Measurements from ENCODE around the gene SFXN4. TPM values are rescaled to one million over a fixed set of nuclear protein-coding genes. Genes with fewer than 3 reads are reported as not detected.
"Not testable (repeated sequence)": the region's sequence is repeated elsewhere in the genome, so short reads cannot be mapped to it uniquely, and the experiment has no call there.

SFXN4 gene
- total RNA-seq, 1 experiment from 2014 or later: 15.4 TPM

- H3K9me2 ChIP-seq (ENCODE audit: insufficient read depth): not testable (repeated sequence)
Observed at GRCh38 chr10:119105899-119106298, 59.6 kb downstream of the SFXN4 start.

GRCh38 chr10:119105155-119105554 lies 60.4 kb downstream of the SFXN4 start:
- ChIA-PET POLR2A (ENCODE audit: unreplicated experiment) (interaction anchor here (1.0 kb wide), 1 partner anchor 15 kb away, joined by 3 read pairs; no protein-coding TSS in a partner anchor), CTCF (no interaction called here)
- Histone ChIP-seq H3K9me3 (ENCODE audit: insufficient read depth, low read depth) (no peaks in the 10 kb centered on the region), H2AFZ (no peak overlapping the region; the same call in 1 of the 2 replicates), H3K36me3 (ENCODE audit: low read depth) (no peaks in the 10 kb centered on the region), H3K4me3 (peak overlapping the region; percentile 74), H3F3A (ENCODE audit: insufficient read depth, low read depth) (peaks cover 14% of the 10 kb centered on the region; the same call in 1 of the 2 replicates), H3K27me3 (ENCODE audit: insufficient read depth, low read depth) (no peaks in the 10 kb centered on the region), H3K9me2 (ENCODE audit: insufficient read depth) (no peaks in the 10 kb centered on the region), H3K27ac (no peak overlapping the region), H4K20me1 (ENCODE audit: insufficient read depth) (no peaks in the 10 kb centered on the region), H3K4me2 (peak overlapping the region; percentile 88), H3K4me1 (replicated peaks; ENCODE audit: insufficient read depth) (peaks cover 23% of the 10 kb centered on the region), H3K79me2 (ENCODE audit: low read depth) (peaks cover 18% of the 10 kb centered on the region)
- intact Hi-C loops (cut with micrococcal nuclease; ENCODE audit: unreplicated experiment): no loop called here
- BruUV-seq (replicated peaks): no TSS peak
- TF ChIP-seq CTCF (conservative IDR thresholded peaks at IDR 0.05) (no peak), EZH2 (IDR thresholded peaks at IDR 0.05; ENCODE audit: low read depth) (no peak)
- no peak for DNase-seq

More at GRCh38 chr10:119105899-119106298, 59.6 kb downstream of the SFXN4 start:
- H2AFZ ChIP-seq; DNase-seq; H4K20me1 ChIP-seq (ENCODE audit: insufficient read depth); intact Hi-C loops (cut with micrococcal nuclease; ENCODE audit: unreplicated experiment); H3K27ac ChIP-seq; H3K9me3 ChIP-seq (ENCODE audit: insufficient read depth, low read depth); H3K36me3 ChIP-seq (ENCODE audit: low read depth); H3K27me3 ChIP-seq (ENCODE audit: insufficient read depth, low read depth); H3K4me3 ChIP-seq; POLR2A ChIA-PET (ENCODE audit: unreplicated experiment); CTCF ChIA-PET; H3F3A ChIP-seq (ENCODE audit: insufficient read depth, low read depth): not testable (repeated sequence)
- Histone ChIP-seq H3K4me2 (0 out of 2 replicates have a peak overlapping the region, but pooled peaks have one; percentile 88), H3K4me1 (replicated peaks; ENCODE audit: insufficient read depth) (peaks cover 15% of the 10 kb centered on the region), H3K79me2 (ENCODE audit: low read depth) (peaks cover 18% of the 10 kb centered on the region)
- BruUV-seq (replicated peaks): TSS peak; percentile 42

GRCh38 chr10:119104654-119105015 lies 60.9 kb downstream of the SFXN4 start:
- Histone ChIP-seq H3K4me1 (replicated peaks; ENCODE audit: insufficient read depth) (peaks cover 25% of the 10 kb centered on the region), H3K36me3 (ENCODE audit: low read depth) (no peaks in the 10 kb centered on the region), H2AFZ (peak overlapping the region; percentile 79; the same call in 1 of the 2 replicates), H3K4me2 (peak overlapping the region; percentile 88), H3K9me3 (ENCODE audit: insufficient read depth, low read depth) (no peaks in the 10 kb centered on the region), H3K9me2 (ENCODE audit: insufficient read depth) (no peaks in the 10 kb centered on the region), H3F3A (ENCODE audit: insufficient read depth, low read depth) (peaks cover 17% of the 10 kb centered on the region; the same call in 1 of the 2 replicates), H3K79me2 (ENCODE audit: low read depth) (peaks cover 18% of the 10 kb centered on the region), H4K20me1 (ENCODE audit: insufficient read depth) (no peaks in the 10 kb centered on the region), H3K27me3 (ENCODE audit: insufficient read depth, low read depth) (no peaks in the 10 kb centered on the region), H3K4me3 (peak overlapping the region; percentile 74), H3K27ac (no peak overlapping the region)
- no TSS peak for BruUV-seq (replicated peaks)
- CTCF ChIA-PET: no interaction called here
- no peak for DNase-seq
- POLR2A ChIA-PET (ENCODE audit: unreplicated experiment): interaction anchor here (1.0 kb wide), 1 partner anchor 14 kb away, joined by 3 read pairs; no protein-coding TSS in a partner anchor
- intact Hi-C loops (cut with micrococcal nuclease; ENCODE audit: unreplicated experiment): no loop called here
- TF ChIP-seq EZH2 (IDR thresholded peaks at IDR 0.05; ENCODE audit: low read depth): no peak
- TF ChIP-seq CTCF (conservative IDR thresholded peaks at IDR 0.05): no peak

Measured in PC-9 (cell line).